Choroid plexus epithelial cell (primary cell): ENCODE measurements around the gene KHDC1.
"Not testable (repeated sequence)": the region's sequence is repeated elsewhere in the genome, so short reads cannot be mapped to it uniquely, and the experiment has no call there.

Experiments
- DNase-seq: peaks from one replicate; pipeline ENCODE4 v3.0.0-alpha.2; 2010; ENCODE audit warnings: low read depth
- H3K4me3 ChIP-seq: 2 replicates; pipeline ENCODE4 v1.5.1; 2011; ENCODE audit warnings: low read depth, mild to moderate bottlenecking, control low read depth, low read length, moderate library complexity
- CTCF ChIP-seq: conservative IDR thresholded peaks from 2 replicates; pipeline ENCODE4 v1.5.1; 2011; ENCODE audit warnings: low read depth, mild to moderate bottlenecking, control low read depth, inconsistent platforms, low read length, moderate library complexity

The KHDC1 gene

GRCh38 chr6:73299151-73299971 is 36.4 kb upstream of the KHDC1 start:
- DNase-seq = peak; percentile 13
- H3K4me3 ChIP-seq = peak overlapping the region; percentile 62
- TF ChIP-seq CTCF = no peak

GRCh38 chr6:73293331-73293730 is 30.3 kb upstream of the KHDC1 start:
- TF ChIP-seq CTCF = no peak
- H3K4me3 ChIP-seq = no peak overlapping the region
- no peak for DNase-seq

- TF ChIP-seq CTCF = no peak
- no peak for DNase-seq
- H3K4me3 ChIP-seq = no peak overlapping the region
These were observed 27.4 kb upstream of the KHDC1 start for GRCh38 chr6:73290435-73290834.

DNA sequence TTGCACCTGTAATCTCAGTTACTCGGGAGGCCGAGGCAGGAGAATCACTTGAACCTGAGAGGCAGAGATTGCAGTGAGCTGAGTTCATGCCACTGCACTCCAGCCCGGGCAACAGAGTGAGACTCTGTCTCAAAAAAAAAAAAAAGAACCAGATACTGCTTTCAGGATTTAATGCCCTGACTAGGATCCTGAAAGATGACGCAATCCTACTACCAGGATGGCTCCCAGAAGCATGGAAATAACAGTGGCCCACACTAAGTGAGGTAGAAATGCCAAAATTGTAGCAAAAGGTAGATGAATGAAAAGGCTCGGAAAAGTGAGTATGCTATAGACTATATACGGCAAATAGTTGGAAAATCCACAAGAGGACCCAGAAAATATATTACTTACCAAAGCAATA is 23.8 kb upstream of the KHDC1 start:
- H3K4me3 ChIP-seq = no peak overlapping the region
- DNase-seq = no peak
- TF ChIP-seq CTCF = no peak

GRCh38 chr6:73285674-73286283 is 22.8 kb upstream of the KHDC1 start:
- H3K4me3 ChIP-seq = no peak overlapping the region
- DNase-seq = peak; percentile 80
- peak; percentile 64 for TF ChIP-seq CTCF

GRCh38 chr6:73282871-73283270 is 19.9 kb upstream of the KHDC1 start:
- TF ChIP-seq CTCF = no peak
- no peak overlapping the region for H3K4me3 ChIP-seq
- DNase-seq = no peak

GRCh38 chr6:73281684-73282083 is 18.7 kb upstream of the KHDC1 start:
- H3K4me3 ChIP-seq, DNase-seq: not testable (repeated sequence)

DNA sequence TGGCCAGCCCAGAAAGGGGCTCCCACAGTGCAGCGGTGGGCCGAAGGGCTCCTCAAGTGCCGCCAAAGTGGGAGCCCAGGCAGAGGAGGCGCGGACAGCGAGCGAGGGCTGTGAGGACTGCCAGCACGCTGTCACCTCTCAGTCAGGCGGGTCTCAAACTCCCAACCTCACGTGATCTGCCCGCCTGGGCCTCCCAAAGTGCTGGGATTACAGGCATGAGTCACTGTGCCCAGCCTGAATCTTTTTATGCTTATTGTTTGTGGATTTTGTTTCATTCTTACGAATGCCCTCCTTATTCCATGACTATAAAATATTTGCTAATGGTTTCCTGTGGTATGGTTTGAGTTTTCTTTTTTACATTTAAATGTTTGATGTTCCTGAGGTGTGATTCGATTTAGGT is 6.3 kb upstream of the KHDC1 start:
- not testable (repeated sequence) for DNase-seq, H3K4me3 ChIP-seq

DNA sequence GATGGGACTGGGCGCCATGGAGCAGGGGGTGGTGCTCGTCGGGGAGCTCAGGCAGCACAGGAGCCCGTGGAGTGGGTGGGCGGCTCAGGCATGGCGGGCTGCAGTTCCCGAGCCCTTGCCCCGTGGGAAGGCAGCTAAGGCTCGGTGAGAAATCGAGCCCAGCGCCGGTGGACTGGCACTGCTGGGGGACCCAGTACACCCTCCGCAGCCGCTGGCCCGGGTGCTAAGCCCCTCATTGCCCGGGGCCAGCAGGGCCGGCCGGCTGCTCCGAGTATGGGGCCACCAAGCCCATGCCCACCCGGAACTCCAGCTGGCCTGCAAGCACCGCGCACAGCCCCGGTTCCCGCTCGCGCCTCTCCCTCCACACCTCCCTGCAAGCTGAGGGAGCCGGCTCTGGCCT is 5.9 kb upstream of the KHDC1 start:
- H3K4me3 ChIP-seq, DNase-seq: not testable (repeated sequence)
